C1 segment of cervical spinal cord (tissue), 14 donors: ENCODE data around the gene TSHZ3.

Experiments used
- DNase-seq, 14 donors: peaks; one replicate each; lab custom pipeline; 2025; lab: John Stamatoyannopoulos, UW

TSHZ3 gene

DNA sequence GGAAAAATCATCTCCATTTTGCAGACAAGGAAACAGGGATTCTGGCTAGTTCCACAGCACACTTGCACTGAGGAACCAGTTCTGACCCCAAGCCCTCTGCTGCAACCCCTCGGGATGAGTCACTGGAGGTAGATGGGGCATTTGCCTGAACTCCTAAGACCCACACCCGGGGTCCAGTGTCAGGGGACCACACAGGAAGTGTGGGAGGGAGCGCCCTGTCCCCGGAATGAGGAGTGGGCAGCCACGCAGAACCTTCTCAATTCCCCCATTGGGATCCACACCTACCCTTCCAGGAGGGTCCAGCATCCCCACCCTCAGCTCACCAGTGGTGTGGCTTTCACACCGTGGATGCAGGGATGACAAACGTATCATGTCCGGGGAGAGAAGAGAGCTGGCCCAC, 62.7 kb downstream of the TSHZ3 start:
- DNase-seq: no peak

DNA sequence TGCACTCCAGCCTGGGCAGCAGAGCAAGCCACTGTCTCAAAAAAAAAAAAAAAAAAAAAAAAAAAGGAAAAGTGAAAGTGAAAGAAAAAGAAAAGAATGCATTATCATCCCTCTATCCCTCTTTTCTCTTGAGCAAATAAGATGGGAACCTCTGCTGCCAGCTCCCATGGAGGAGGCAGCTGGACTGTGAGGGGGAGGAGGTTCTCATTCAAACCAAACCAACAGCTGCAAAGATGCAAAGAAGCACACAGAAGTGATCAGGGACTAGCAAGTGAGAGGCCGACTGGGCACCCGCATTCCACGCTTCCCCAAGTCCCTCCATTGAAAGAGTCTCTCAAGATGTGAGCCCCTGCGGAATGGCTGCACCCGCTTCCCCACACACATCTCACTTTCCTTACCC, 63.5 kb downstream of the TSHZ3 start:
- peak in 1 of 14 donors; percentile 3 for DNase-seq

DNA sequence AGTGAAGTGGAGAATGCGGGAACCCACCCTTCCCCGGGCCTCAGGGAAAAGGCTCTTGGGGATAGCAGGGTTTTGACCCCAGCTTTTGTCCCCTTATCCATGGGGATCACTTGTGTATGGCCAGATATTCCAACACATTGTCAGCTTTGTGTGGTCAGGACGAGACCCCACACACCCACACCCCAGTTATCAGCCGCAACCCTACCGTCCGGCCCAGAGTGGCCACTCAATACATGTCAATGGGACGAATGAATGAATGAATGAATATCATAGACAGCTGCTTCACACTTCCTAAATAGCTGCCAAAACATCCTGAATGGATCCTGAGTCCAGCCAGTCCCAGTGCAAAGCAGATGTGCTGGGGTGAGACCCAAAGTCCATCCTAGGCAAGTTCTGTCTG, 64.6 kb downstream of the TSHZ3 start:
- no peak for DNase-seq

DNA sequence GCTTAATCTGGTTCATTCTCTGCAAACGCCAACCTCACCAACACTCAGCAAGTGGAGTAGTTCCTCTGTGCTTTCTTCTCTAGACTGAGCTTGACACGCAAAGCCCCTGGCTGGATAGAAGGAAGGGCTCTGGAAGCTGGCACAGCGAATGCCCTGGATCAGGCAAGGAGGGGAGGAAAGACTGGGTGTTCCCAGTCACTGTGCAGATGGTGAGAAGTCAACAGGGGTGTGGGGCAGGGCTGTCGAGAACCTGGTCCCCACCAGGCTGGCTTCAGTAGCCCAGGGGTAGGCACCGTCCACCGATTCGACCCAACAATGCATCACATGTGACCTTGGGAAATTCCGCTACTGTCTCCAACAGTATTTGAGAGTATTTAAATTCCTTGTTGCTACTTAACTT, 65.5 kb downstream of the TSHZ3 start:
- no peak for DNase-seq

DNA sequence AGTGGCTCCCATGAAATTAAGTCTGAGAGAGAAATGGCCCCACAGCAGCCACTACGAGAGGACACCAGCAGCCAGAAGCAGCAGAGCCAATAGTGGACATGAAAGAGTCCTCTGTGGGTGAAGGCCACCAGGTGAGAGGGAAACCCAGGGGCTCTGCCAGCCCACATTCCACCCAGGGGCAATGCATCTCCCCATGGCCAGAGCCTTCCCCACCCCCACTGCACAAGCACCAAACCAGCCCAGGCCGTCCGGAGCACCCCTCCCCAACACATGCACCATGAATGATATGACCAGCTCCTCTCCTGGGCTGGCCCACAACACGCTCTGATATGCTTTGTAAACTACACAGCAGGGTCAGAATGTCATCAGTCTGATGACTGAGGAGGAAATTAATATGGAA, 66.9 kb downstream of the TSHZ3 start:
- DNase-seq: no peak

DNA sequence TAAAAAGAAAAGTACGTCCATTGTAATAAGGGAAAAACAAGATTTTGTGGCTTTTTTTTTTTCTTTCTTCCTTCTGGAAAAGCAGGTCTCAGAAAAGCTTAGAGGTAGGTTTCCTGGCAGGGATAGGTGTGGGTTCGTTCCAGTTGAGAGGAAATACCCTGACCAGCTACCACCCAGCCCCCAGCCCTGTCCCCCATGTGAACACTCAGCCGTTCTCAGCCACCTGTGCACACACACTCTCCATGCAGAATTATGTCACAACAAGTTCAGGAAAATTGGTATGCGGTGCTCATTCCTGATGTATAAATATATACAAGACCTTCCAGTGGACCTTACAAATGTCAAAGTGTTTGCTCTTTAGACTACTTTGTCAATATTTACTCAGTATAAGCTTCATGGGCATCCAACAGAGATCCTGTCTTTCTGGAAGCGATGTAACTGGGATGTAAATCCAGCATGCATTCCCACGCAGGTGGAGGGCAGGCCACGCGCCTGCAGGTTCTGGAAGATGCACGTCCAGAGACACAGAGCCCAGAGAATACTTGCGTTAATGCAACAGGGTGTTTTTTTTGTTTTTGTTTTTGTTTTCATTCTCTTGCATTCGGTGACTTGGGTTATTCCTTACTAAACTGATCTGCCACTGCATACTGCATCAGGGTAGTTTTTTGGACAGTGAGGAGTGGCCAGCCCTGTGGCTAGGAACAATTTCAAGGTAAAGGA, 68.8 kb downstream of the TSHZ3 start:
- DNase-seq: no peak

DNA sequence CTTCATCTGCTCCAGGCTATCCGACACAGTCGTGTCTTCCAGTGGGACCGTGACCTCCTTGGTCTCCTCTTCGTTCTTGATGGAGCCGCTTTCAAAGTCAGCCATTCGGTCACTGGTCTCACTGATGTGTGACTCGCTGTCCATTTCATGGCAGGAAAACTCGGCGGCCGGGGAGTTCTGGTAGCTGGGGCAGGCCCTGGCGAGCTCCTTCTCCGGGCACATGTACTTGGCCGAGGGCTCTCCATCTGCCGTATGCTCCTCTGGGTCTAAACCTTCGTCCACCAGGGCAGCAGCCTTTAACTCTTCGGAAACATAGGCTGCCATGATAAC, 69.8 kb downstream of the TSHZ3 start:
- DNase-seq: no peak

DNA sequence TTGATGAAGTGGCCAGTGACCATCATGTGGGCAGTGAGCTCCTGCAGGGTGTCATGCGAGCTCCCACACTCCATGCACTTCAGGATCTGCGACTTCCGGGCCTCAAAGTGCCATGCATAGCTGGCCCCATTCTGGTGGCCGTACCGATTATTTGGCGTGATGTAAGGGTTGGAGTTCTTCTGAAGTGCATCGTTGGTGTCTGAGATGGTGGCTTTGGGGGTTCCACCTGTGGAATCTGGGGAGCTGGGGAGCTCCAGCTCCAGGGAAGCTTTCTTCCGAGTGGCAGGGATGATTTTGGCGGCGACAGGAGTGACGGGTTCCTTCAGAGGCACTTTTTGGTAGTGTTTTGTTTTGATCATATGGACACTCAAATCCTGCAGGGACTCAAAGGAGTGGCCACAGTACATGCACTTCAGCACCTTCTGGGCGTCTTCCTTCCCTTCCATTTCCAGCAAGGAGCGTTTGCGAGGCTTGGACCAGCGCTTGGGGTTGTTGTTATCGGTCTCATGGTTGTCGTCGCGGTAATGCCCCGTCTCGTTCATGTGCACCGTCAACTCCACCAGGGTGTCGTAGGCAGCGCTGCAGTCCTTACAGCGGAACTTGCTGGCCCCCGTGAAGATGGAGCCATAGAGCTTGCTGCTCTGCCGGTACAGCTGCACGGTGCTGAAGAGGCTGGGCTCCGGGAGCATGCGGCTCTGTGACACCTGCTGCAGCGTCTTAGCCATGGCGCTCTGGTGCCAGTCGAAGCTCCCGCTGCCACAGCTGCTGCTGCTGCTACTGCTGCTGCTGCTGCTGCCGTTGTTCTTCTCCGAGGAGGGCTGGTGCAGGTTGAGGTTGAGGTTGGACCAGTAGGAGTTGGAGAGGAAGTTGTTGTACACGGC, 70.4 kb downstream of the TSHZ3 start:
- DNase-seq: no peak

DNA sequence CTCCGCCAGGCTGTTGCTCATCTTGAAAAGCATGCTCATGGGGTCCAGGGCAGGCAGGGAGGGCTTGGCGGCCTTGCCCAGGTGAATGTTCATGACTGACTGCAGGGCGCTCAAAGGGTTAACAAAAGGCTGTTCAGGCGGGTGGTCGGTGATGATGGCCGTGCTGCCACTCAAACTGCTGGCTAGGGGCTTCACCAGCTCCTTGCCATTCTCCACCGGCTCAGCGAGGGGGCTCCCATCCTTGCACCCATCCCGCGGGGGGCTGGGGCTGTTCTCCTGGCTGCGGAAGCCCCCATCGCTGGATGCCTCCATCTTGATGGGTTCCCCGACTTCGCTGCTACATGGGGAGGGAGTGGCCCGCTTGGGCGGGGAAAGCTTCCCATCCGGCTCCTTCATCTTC, 71.7 kb downstream of the TSHZ3 start:
- no peak for DNase-seq

DNA sequence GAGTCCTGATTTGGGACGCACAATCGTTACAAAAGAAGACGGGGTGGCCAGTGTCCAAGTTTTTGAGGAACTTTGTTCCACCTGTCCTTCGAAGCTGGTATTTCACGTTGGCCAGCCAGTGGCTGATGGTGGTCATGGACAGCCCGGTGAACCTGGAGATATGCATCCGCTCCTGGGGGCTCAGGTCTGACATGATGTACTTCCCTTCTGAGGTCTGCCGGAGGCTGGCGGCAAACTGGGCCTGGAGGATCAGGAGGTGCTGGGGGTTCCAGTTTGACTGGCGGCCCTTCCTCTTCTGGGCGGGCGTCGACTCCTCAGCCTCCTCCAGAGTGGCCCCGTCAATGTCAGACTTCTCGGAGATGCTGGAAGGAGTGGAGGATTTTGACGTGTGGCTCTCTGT, 72.4 kb downstream of the TSHZ3 start:
- no peak for DNase-seq

DNA sequence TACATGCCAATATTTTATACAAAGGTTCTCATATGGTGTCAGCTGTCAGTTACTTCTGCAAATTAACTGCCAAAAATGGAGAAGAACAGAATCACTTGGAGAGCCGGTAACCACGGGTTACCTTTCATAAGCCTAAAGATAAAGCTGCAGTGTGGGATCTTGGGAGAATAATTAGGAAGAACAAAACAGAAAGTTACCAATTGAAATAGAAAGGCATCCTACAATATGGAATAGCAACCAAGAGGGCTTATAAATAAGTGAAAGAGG, 74.2 kb downstream of the TSHZ3 start:
- no peak for DNase-seq

DNA sequence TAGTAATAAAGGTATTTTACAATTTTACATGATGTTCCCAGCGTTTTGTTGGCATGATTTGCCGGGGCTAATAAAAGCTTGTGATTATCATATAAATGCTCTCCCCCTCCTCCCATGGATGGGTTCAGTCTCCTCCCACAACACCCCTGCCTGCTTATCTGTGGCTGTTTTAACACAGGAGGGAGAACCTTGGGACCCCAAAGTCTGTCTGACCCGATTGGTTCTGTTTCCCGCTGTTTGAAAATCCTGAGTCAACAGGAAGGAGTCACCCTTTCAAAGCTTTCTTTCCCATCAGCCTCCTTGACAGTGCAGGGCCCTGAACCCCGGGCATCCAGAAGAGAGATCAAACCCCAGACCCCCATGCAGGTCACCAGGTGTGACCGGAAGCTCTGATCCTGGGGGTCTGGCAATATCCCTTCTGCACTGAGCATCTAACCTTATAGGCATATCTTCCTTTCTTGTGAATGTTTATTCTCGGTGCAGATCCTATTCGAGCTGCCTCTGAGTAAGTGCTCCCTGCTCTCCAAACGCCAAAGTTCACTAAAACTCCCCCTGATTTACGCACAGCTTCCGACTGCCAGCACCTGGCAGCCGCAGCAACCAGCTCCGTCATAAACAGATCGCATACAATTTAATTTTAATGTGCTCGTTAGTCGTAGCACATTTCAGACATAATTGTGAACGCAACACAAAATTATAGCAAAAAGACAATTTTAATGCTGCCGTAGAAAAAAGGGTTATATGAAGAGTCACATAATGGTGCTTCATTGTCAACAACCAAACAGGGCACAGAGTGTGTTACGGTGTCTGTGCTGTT, 74.8 kb downstream of the TSHZ3 start:
- DNase-seq: no peak

DNA sequence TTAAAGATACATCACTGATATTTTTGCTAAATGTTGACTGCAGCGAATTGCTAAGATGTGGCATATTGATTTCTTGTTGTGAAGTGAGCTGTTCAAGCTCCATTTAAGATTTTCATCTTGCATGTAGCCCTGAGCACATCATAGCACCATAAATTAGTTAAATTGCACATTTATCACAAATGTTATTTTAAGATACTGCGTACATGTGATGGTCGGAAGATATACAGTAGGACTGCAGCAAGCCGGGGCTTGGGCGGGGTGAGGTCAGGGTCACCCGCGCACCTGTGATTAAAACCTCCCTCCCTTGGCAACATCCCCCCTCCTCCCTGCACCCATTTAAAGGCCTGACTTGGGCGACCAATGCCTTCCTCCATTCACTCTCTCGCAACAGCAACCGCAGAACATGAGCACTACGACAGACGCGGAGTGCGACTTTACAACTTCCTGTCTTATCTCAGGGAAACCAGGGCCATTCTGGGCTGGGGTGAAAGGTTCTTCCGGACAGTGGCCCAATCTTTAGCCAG, 76.6 kb downstream of the TSHZ3 start:
- DNase-seq: no peak

DNA sequence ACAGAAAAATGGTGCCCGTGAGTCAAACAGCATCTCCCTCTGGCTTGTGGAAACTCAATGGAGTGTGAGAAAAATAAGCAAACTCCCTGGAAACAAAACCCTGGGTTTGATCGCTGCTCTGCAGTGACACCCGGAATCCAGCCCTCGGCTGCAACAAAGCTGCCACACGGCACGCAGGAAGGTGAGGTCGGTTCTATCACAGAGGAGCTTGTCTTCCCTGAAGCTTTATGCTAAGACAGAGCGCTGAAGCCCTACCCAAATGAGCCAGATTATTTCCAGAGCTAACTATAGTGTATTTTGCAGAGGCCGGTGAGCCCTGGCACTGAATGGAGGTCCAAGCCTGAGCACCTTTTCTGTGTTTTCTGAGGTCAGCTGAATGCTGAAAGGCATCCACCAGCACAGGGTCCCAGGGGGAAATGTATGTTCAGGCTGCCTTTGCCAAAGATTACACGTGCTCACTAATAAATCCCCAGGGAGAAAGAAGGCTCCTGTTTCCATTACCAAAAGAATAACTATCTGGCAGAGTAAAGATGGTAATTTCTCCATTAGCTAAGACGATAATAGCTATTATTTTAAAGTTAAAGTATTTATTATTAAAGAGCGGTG, 77.8 kb downstream of the TSHZ3 start:
- no peak for DNase-seq

DNA sequence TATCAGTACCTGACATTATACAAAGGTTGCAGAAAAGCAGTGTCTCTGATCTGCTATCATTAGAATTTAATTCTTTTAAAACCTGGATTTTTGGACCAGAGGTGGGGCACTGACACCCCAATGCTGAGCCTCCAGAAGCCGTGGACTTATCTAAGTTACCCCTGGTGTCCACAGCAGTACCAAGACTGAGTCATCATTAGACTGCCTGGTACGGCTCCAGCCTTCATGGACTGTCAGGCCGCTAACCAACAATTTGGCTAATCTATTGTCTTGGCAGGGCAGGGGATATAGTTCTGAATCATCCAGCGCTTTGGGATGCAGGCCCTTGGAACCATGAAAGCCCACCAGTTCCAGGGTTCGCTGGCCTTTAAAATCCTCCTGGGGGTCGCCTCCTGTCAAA, 78.3 kb downstream of the TSHZ3 start:
- DNase-seq: peak in 1 of 14 donors; percentile 22

DNA sequence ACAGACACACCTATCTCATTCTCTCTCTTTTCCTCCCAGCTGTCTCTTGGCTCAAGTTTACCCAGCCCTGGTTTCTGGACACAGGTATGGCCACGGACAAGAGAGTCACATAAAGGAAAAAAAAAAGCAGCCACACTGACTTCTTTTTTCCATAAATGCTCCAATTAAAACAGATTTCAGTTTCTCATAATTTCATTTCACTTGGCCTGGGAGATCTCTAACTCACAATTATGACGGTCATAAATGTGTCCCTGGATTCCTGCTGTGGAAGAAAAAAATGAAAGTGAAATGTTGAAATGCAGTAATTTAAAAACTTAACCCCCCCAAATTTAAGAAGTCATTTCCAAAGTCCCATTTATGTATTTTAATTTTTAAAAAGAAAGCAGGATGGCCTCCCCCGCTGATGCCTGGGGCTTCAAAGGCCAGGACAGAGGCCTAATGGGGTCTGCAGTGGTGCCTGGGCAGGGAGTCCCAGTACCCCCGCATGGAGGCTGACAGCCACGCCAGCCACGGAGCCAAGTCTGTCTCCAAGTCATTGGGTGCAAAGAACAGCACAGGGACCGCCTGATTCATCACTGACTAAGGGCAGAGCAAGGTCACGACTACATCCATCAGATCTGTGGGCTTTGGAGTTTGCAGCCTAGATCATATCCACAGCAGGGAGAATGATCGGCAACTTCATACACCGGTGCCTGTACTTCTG, 79.7 kb downstream of the TSHZ3 start:
- DNase-seq: no peak

DNA sequence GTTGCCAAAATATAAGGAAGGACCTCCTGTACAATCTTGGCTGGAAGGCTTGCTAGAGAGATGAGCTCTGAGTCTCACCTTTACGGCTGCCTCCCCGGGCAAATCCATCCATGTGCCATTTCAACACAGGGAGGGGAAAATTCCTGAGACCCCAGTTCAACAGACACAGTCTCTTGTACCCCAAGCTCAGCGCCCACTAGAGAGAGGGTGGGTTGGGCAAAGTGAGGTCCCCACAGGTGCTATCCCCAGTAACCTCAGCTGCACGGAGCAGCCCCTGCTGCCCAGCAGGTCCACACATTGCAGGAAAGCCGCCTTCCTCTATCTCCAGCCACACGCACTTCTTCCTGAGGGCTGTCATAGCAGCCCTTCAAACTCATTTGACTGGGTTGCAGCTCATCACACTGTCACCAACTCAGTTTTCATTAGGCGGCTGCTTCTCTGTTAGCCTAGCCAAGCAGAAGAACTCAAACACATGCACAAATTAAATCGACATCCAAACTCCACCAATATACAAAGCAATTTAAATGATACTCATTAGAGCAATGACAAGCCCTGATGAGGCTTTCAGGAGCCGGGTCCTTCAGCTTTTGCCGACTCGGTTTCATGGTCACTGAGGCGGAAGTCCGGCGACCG, 80.4 kb downstream of the TSHZ3 start:
- no peak for DNase-seq

DNA sequence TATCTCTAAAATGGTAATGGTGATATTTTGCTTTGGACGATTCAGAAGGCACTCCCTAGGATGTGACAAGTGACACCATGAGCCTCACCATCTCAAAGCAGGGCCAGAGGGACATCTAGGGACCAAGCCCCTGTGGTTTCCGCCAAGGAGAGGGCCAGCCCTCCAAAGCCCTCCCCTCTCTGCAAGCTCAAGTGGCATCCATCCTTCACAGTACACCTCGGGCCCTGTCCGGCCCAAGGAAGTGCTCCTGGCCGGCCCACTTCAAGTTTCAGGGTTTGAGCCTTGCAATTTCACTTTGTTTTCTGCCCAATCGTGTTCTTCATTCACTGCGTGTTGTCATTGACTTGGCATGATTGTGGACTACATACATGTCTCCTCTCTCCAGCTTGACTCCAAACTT, 82.5 kb downstream of the TSHZ3 start:
- DNase-seq: no peak

DNA sequence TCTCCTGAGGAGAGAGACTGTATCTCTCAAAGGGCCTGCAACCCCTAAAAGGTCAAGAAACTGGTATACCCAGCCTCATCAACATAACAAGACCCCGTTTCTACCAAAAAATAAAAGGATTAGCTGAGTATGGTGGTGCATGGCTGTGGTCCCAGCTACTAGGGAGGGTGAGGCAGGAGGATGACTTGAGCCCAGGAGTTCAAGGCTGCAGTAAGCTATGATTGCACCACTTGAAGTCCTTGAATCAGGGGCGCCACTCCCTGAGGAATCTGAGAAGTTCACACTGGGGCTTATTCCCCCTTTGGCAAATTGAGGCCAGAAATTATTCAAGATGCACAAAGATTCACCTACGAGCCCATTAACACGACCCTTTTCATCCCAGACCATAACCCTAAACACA, 83.0 kb downstream of the TSHZ3 start:
- DNase-seq: no peak

DNA sequence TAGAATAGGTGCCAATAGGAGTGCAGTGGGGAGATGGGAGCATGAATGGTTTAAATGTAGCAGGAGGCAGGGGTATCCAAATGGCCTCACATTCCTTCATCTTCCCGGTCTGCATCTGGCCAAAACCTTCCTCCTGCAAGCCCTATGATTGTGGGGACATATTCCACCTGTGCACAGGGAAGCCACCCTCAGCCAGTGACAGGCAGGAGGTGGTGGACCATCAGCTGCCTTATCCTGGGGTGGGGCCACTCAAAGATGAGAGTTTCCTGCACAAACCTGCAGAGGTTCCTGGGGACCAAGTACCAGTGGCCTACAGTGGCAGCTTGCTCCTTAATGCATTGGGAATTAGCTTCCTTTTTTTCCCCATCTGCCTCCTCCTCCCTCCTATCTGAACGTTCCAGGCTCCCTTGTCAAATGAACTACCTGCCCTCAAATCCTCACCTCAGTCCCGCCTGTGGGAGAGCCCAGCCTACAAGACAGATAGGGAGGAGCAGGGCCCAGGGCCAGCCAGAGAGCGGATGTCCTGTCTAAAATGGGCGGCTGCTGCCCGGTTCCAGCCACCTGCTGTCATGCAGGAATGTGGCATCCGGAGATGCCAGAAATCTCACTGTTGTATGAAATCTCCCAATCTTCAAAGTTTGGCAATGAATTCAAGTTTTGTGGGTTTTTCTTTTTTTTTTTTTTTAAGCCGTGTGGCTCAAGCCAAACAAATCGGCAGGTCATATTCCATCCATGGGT, 85.0 kb downstream of the TSHZ3 start:
- no peak for DNase-seq
